HG03469 (cell line): ENCODE data around the gene PAX4.
"Not testable (repeated sequence)": the region's sequence is repeated elsewhere in the genome, so short reads cannot be mapped to it uniquely, and the experiment has no call there.

Source experiments
- ATAC-seq: cut with Tn5 transposase; IDR thresholded peaks from one replicate; pipeline ENCODE4 v1.9.1; 2021; ENCODE audit warnings: mild to moderate bottlenecking, moderate library complexity, moderate number of reproducible peaks; ENCODE audit not compliant: unreplicated experiment

Gene PAX4

DNA sequence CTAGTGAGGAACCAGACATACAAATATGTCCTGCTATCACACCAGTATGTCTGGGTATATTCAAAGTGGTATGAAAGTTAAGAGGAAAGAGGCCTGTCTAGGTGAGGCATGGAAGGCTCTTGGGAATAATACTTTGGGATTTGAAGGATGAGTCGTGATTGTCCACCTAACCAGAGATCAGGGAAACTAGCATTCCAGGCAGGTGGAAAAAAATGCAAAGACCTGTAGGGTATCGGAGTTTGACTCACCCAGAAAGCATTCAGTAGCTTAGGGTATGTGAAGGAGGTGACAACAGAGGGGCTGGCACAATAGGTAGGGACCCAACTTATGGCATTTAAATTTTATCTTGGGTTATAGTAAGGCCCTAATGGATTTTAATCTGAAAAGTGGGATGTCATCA is 31.6 kb downstream of the PAX4 start:
- no peak for ATAC-seq

DNA sequence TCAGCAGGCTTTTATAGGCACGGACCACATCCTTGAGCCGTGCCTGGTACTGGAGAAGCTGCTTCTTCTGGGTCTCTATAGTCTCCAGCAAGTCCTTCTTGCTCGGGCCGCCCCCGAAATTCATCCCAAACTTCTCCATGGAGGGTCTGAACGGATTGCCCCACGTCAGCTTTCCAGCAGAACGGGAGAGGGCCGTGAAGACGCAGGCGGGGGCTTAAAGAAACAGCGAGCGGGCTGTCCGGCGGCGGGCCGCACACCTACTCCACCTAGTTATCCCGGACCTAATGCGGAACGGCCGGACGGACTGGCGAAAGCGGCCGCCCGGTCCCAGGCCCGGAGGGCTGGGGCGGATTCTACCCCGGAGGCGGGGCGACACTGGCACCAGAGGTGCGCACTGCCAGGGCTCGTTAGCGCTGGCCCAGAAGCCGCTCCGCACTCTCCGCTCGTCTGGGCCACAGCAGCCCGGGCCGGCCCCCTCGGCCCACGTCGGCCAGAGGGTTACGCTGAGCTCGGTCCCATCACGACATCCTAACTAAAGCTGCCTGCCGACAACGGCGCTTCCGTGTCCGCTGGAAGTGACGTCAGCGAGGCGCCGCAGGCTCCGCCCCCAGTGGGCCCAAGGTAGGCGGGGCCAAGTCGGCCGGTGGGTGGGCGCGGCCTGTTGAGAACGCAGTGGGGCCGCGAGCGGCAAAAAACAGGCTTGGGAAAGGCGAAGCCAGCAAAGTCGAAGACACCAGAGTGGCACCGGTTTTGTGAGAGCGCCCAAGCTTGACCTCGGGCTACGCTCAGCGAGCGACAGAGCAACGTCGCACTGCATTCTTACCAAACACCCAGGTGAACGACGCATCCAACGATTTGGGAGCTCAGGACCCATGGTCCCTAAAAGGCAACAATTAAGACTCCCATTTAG is 32.6 kb downstream of the PAX4 start, which contains the start of gene GCC1:
Gene GCC1, minus strand, starts transcription at position 553 of the 910 bp plus-strand sequence. Its CDS starts 414 bp downstream, at position 139.
- peak; percentile 80 for ATAC-seq

DNA sequence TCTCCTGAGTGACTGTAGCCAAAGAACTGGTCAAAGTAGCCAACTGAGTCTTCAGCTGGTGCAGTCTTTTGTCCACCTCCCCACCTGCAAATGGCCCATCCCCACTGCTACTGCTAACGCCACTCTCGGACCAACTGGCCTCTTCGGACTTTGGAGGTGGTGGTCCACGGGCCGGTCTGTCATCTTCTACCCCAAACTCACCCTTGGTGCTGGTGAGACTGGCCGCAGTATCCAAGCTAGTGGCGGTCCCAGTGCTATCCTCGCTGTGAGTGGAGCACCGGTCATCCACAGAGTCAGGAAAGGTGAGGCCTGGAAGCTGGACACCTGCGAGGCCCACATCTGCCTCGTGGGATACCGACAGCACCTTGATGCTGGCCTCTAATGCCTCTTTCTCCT is 33.3 kb downstream of the PAX4 start:
- no peak for ATAC-seq

DNA sequence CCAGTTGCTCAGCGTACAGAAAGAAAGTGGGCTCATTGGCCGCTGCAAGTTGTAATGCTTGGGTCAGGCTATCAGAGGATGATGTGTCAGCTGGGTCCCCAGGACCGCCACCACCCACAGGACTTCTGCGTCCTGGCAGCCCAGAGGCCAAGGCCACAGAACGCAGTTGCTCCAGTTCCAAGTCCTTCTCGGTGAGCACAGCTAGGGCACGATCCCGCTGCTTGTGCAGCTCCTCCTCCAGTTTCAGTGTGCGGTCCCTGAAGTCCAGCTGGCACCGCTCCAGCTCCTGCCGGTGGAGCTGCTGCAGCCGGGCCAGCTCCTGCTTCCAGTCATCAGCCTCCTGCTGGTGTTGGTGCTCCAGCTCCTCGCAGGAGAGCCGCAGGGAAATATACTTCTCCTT is 35.6 kb downstream of the PAX4 start:
- ATAC-seq: no peak

DNA sequence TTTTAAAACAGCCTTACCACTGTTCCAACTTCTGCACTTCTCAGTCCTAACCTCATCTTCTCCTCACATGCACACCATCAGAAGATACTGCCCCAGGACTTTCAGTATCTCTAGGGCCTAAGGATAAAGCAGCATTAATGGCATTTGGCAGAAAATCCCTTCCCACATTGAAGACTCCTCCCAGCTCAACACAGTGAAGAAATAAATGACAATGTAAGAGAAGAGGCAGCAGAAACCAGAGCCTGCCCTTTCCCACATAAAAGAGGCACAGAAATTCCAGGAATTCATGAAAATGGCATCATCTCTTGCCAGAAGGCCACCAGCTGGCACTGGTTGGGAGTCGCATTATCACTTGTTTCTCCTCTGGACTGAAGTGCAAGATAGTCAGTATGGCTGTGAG is 36.2 kb downstream of the PAX4 start:
- ATAC-seq: no peak

DNA sequence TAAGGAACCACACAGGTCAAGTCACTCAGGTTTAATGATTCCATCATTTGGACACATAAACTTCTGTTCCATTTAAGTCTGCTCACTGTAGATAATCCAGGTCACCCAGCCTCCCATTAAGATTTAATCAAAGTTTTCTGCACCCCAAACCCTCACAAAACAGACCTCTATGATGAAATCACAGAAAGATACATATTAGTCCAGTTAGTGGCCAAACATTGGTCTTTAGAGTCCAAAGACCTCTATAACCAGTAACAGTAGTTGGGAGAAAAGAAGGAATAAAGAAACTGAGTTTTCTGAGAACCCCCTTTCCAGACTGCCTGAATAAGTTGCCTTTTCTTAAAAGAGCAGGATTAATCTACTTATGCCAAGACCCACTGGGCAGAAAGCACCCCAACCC is 37.3 kb downstream of the PAX4 start:
- no peak for ATAC-seq

DNA sequence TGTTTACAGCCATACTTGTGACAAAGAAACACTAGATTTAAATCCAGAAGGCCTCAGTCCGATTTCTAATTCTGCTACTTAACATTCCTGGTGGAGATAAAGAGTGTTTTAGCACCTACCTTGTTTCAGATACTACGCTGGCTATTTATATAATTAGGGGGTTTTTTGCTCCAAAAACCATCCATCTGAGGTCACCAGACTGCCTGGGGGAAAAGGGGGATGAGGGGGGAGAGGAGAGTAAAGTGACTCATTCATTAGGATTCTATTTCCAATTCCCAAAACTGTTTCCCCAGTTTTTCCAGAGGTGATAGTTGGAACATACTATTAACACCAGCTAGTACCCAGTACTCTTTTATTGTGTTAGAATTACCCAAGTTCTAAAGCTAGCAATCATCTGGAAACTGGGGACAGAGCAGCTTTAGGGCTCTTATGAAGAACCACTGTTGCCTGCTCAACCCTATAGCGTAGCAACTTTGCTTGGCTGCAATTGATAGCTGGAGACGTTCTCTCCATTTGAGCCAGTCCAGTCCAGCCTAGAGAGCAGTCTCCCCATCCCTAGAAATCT is 39.1 kb downstream of the PAX4 start:
- ATAC-seq: no peak

DNA sequence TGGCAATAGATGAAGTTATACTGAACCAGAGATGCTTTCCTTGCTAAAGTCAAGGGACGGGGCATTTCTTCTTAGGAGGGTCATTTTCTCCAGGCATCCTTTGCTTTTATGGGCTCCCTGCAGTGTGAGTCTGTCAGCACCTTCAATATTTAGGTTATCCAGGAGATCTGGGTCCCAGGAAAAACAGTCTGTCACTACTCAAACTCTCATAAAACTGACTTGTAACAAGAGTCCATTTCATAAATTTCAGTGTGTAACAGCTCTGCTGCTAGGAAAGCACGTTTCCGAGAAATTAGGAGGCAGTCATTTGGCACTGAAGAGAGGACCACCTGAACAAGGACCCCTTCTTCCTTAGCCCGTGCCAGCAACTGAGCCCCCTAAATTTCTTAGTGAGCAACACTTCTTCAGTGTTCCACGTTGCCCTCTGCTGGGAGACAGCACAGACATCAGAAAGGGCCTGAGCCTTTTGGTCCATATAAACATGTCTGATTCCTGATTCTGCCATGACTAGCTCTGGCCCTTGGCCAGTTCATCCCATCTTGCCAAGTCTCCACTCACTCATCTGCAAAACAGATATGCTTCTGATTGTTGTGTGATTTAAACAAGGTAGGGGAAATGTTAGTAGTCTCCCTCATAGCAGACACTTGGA is 39.8 kb downstream of the PAX4 start:
- no peak for ATAC-seq

DNA sequence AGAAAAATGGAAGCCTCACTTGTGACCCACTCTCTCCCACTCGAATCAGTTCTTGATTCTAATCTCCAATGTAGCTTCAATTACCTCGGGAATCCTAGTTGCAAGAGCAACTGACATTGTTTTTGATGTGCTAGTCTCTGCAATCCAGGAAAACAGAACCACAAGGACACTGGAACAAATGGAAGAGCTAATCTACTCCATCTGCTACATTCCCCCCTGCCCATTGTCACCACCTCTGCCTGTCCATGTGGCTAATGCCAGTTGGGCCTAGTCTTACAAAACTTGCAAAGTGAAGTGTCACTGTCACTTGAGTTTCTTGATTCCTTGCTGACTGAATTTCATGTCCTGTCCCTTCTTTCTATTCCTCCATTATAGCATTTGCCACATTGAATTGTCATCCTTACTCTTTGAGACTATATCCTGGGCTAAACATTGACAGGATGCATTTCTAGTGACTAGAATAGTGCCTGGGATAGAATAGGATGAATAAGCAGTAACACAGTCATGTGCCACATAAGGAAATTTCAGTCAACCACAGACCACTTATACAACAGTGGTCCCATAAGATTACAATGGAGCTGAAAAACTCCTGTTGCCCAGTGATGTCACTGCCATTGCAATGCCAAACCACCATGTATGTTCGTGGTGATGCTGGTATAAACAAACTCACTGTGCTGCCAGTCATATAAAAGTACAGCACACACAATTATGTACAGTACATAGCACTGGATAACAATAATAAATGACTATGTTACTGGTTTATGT is 46.0 kb downstream of the PAX4 start:
- no peak for ATAC-seq

DNA sequence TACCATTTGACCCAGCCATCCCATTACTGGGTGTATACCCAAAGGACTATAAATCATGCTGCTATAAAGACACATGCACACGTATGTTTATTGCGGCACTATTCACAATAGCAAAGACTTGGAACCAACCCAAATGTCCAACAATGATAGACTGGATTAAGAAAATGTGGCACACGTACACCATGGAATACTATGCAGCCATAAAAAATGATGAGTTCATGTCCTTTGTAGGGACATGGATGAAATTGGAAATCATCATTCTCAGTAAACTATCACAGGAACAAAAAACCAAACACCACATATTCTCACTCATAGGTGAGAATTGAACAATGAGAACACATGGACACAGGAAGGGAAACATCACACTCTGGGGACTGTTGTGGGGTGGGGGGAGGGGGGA is 49.9 kb downstream of the PAX4 start:
- not testable (repeated sequence) for ATAC-seq

DNA sequence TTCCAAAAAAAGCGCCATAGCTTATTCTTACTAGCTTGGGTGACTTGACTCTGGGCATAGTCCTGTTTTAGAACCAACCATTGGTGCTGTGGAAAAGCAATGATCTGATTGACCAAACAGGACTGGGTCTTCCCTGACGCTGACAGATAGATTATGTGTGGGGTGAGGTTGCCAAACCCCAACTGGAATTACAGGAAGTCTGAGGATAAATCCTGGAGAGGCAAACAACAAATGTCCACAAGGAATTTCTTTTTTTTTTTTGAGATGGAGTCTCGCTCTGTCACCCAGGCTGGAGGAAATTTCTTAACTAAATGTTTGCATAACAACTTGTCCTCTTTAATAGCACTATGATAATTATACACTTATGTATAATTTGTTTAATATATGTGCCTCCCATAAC is 51.7 kb downstream of the PAX4 start:
- no peak for ATAC-seq
